Measurements from ENCODE around the gene TAOK2. TPM values are rescaled to one million over a fixed set of nuclear protein-coding genes. Genes with fewer than 3 reads are reported as not detected.

TAOK2 gene
- total RNA-seq, 1 donor from 2014 or later = 66.2 TPM

DNA sequence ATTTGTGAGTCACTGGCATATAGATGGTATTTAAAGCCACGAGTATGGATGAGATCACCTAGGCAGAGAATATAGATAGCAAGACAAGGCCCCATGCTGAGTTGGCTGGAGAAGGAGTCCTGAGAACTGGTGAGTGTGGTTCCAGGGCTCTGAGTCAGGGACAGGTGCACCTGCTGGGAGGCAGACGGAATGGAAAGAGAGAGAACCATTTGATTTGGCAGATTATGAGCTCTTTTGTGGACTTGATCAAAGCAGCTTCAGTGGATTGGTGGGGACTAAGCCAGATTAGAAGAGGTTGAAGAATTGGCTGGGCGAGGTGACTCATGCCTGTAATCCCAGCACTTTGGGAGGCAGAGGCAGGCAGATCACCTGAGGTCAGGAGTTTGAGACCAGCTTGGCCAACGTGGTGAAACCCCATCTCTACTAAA is 45.1 kb downstream of the TAOK2 start:
- no peak for DNase-seq
- Histone ChIP-seq H3K36me3 (no peaks in the 10 kb centered on the region), H3K4me1 (peaks cover 14% of the 10 kb centered on the region), H3K9me3 (no peaks in the 10 kb centered on the region), H3K27me3 (ENCODE audit: low read depth) (no peaks in the 10 kb centered on the region), H3K4me3 (no peak overlapping the region), H3K27ac (no peak overlapping the region)
- ATAC-seq = no peak
- TF ChIP-seq, protein P1, sequence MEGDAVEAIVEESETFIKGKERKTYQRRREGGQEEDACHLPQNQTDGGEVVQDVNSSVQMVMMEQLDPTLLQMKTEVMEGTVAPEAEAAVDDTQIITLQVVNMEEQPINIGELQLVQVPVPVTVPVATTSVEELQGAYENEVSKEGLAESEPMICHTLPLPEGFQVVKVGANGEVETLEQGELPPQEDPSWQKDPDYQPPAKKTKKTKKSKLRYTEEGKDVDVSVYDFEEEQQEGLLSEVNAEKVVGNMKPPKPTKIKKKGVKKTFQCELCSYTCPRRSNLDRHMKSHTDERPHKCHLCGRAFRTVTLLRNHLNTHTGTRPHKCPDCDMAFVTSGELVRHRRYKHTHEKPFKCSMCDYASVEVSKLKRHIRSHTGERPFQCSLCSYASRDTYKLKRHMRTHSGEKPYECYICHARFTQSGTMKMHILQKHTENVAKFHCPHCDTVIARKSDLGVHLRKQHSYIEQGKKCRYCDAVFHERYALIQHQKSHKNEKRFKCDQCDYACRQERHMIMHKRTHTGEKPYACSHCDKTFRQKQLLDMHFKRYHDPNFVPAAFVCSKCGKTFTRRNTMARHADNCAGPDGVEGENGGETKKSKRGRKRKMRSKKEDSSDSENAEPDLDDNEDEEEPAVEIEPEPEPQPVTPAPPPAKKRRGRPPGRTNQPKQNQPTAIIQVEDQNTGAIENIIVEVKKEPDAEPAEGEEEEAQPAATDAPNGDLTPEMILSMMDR (IDR thresholded peaks at IDR 0.05) = no peak
- intact Hi-C loops (cut with DNase I) = no loop called here

DNA sequence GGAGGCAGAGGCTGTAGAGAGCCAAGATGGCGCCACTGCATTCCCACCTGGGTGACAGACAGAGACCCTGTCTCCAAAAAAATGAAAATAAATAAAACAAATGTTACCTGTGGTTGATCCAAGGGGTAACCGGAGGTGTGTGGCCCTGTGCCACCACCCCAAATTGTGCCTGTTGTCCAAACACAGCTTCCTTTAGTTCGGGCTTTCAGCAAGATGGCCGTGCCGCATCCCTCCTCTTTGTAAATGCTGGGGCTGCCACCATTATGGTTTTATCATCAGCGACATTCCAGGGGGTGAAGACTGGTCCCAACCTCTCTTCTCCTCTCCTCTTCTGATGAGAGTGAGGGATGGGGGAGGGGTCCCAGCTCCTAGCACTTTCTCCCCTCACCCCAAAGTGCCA is 49.2 kb downstream of the TAOK2 start, which contains the start of gene C16orf92:
Gene C16orf92 (plus strand): TSS at position 312 of the 400 bp plus-strand sequence. CDS start 143 bp downstream, outside the sequence.
- Histone ChIP-seq H3K27ac (no peak within 1 kb of the TSS), H3K4me3 (no peak within 1 kb of the TSS), H3K4me1 (peaks cover 14% of the 10 kb centered on the region), H3K36me3 (no peaks in the 10 kb centered on the region), H3K27me3 (ENCODE audit: low read depth) (peaks cover 23% of the 10 kb centered on the region), H3K9me3 (no peaks in the 10 kb centered on the region)
- TF ChIP-seq, protein P1 (IDR thresholded peaks at IDR 0.05) = no peak
- ATAC-seq (no peak), DNase-seq (no peak)
- intact Hi-C loops (cut with DNase I) = no loop called here

DNA sequence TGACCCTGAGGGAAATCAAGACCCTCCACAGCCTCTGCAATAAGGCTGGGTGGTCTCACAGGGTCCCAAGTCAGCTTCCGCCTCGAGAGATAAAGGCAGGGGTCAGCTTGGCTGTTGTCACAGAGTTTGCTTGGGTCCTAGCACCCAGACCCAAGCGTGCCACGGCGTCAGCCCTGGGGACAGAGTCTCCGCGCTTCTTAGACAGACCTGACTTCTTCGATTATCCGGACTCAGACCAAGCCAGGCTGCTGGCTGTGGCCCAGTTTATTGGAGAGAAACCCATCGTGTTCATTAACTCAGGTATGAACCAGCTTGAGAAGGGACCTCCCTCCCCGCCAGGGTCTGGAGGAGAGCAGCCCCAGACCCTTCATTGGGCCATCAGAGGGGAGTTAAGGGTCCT is 49.9 kb downstream of the TAOK2 start:
- no peaks in the 10 kb centered on the region for H3K36me3 ChIP-seq
- DNase-seq = no peak
- TF ChIP-seq, protein P1 (IDR thresholded peaks at IDR 0.05) = no peak
- intact Hi-C loops (cut with DNase I) = no loop called here
- no peak for ATAC-seq
- no peaks in the 10 kb centered on the region for H3K9me3 ChIP-seq
- H3K27ac ChIP-seq = no peak overlapping the region
- no peak overlapping the region for H3K4me3 ChIP-seq
- peaks cover 14% of the 10 kb centered on the region for H3K4me1 ChIP-seq
- peaks cover 26% of the 10 kb centered on the region for H3K27me3 ChIP-seq (ENCODE audit: low read depth)

DNA sequence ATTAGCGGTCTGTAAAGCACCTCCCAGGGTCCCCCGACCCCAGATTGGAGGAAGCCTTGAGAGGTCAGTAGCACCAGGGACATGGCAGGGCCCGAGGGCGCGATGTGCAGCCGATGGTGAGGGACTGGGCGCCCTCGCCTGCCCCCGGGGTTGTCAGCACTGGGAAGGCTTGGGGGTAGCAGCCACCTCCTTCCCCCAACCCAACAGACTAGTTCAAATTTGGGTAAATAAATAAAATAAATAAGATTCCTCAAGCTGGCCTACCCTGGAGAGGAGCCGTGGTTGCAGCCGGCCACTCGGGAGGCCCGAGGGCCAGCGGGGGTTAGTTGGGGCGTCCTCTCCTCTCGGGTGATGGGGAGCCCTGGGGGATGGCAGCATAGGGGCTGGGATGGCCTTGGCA is 50.8 kb downstream of the TAOK2 start:
- intact Hi-C loops (cut with DNase I) = no loop called here
- Histone ChIP-seq H3K27ac (no peak overlapping the region), H3K27me3 (ENCODE audit: low read depth) (peaks cover 34% of the 10 kb centered on the region), H3K36me3 (no peaks in the 10 kb centered on the region), H3K4me3 (no peak overlapping the region), H3K9me3 (no peaks in the 10 kb centered on the region), H3K4me1 (peaks cover 14% of the 10 kb centered on the region)
- TF ChIP-seq, protein P1 (IDR thresholded peaks at IDR 0.05) = no peak
- DNase-seq (no peak), ATAC-seq (no peak)

DNA sequence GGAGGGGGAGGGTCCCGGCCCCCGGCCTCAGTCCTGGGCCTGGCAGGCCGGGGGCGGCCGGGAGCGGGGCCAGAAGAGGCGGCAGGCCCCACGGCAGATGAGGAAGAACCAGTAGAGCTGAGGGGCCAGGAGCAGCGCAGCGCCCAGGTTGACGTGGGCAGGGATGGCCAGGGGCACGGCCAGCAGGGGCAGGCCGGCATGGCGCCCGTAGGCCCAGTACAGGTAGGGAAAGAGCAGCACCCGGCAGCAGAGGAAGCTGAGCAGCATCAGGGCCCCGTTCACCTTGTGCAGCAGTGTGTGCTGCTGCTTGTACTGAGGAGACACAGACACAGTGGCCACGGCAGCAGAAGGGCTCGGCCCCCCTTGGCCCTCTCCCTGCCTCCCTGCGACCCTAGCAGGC is 51.5 kb downstream of the TAOK2 start:
- no peak for DNase-seq
- no peaks in the 10 kb centered on the region for H3K36me3 ChIP-seq
- peaks cover 41% of the 10 kb centered on the region for H3K27me3 ChIP-seq (ENCODE audit: low read depth)
- intact Hi-C loops (cut with DNase I) = no loop called here
- H3K4me1 ChIP-seq = peaks cover 14% of the 10 kb centered on the region
- TF ChIP-seq, protein P1 (IDR thresholded peaks at IDR 0.05) = no peak
- no peak overlapping the region for H3K27ac ChIP-seq
- no peak for ATAC-seq
- H3K4me3 ChIP-seq = no peak overlapping the region
- no peaks in the 10 kb centered on the region for H3K9me3 ChIP-seq

DNA sequence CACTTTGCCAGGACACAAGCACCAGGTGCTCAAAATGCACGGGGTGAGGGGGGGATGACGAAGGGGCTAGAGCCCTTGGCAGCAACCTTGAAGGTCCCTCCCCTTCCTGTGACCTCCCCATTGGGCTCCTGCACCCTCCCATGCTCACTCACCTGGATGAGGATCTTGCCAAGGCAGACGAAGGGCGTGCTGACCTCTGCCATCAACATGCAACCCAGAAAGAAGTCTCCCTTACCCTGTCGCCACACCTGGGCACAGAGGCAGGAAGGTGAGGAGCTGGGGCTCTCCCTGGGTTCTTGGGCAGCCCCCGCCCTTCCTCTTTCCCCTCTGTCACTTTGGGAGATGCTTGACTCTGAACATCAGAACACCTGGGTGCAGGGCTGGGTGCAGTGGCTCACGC is 51.9 kb downstream of the TAOK2 start:
- H3K36me3 ChIP-seq = no peaks in the 10 kb centered on the region
- no peak overlapping the region for H3K4me3 ChIP-seq
- TF ChIP-seq, protein P1 (IDR thresholded peaks at IDR 0.05) = no peak
- no peak for DNase-seq
- ATAC-seq = no peak
- peaks cover 14% of the 10 kb centered on the region for H3K4me1 ChIP-seq
- H3K27me3 ChIP-seq (ENCODE audit: low read depth) = peaks cover 43% of the 10 kb centered on the region
- no peak overlapping the region for H3K27ac ChIP-seq
- intact Hi-C loops (cut with DNase I) = no loop called here
- no peaks in the 10 kb centered on the region for H3K9me3 ChIP-seq
